Activated CD8-positive, alpha-beta memory T cell treated with anti-CD3 and anti-CD28 coated beads for 24 hours (primary cell): Measurements from ENCODE around the gene STX16.
"Not testable (repeated sequence)": the region's sequence is repeated elsewhere in the genome, so short reads cannot be mapped to it uniquely, and the experiment has no call there.

Experiments
- DNase-seq: peaks from one replicate; pipeline ENCODE4 v3.0.0-alpha.2; 2020

The STX16 gene

DNA sequence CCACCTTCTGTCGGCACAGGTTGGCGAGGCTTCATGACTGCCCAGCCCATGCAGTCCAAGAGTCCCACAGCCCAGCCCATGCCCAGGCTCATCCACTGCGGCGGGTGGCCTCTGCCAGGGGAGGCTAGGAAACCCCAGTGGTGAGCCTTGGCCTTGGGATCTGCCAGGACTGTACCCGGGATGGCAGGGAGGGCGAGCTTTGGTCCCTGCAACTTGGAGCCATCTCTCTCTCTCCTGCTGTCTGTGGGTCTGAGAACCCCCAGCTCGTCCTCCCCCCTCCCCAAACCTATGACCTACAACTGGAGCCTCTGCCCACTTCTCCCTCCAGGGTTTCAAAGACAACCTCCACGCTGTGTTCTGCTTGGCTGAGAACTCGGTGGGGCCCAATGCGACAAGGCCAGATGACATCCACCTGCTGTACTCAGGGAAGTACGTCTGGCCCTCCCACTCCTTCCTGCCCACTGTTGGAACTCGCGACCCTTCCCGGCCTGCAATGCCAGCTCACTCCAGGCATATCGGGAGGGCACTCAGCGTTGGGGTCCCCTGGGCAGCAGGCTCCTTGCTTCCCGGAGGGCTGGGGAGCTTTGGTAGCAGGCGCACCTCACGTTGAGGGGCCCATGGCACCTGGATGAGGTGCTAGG is 61.2 kb downstream of the STX16 start:
- DNase-seq: peak; percentile 38

DNA sequence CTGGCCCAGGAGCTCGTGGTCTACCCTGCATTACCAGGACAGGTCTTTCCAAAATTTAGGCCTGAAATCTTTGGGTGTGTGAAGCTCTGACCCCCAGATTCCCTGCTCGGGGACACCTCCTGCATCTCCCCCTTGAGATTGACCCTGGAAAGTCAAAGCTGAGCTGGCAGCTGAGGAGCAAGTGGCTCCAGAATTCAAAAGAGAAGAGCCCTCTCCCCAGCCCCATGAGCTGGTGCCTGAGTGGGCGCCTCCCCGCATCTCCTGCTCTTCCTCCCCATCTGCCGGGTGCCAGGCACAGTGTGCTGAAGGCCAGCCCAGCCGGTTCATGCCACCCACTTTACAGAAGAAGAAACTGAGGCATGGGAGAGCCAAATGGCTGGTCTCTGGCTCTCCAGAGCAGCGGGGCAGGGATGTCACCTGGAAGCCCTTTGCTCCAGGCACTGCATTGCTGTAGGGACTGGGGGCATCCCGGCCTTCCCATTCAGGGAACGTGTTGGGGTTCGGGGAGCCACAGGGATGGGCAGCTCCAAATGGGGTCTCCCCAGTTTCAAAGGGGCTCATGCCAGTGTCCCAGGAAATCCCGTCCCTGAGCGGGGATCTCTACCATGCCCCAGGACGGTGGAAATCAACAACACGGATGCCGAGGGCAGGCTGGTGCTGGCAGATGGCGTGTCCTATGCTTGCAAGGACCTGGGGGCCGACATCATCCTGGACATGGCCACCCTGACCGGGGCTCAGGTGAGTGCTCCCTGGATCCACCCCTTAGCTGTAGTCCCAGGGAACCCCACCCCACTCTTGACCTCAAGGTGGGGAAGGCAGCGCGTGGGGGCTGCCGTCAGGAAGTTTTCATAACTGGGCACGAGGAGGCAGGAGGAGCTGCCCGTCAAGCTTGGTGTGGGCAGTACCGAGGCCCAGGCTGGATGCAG is 62.0 kb downstream of the STX16 start:
- peak; percentile 50 for DNase-seq

DNA sequence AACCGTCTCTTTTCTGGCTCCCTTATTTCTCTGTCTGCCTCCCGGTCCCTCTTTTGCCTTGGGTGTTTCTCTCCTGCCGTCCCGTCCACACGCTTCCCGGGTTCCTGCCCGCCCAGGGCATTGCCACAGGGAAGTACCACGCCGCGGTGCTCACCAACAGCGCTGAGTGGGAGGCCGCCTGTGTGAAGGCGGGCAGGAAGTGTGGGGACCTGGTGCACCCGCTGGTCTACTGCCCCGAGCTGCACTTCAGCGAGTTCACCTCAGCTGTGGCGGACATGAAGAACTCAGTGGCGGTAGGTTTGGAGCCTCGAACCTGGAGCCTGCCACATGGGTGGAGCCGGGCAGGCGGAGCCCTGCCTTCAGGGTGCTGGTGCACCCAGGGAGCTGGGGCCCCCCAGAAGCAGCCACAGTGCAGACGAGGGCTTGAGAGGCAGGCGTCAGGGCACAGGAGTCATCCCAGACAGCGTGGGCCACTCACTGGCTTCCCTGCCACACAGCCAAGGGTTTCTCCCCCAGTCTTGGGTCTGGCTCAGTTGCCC is 62.8 kb downstream of the STX16 start:
- no peak for DNase-seq

DNA sequence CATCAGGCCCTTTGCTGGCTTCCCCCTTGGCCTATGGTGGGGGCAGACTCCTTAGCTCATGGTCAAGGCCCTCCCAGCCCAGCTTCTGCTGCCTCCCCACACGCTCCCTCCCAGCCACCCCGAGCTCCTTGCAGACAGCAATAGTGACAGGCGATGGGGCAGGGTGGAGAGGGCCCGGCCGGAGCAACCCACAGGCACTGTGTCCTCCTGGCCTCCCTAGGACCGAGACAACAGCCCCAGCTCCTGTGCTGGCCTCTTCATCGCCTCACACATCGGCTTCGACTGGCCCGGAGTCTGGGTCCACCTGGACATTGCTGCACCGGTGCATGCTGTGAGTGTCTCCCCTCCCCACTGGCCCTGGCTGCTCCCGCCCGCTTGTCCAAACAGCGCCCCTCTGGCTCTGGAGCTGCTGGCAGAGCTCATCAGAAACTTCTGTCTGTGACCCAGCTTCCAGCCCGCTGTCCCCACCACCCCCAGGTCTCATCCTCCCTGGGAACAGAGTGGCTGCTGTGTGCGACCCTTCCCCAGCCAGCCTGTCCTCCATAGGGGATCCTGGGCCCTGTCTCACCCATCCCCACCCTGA is 63.3 kb downstream of the STX16 start:
- peak; percentile 49 for DNase-seq

DNA sequence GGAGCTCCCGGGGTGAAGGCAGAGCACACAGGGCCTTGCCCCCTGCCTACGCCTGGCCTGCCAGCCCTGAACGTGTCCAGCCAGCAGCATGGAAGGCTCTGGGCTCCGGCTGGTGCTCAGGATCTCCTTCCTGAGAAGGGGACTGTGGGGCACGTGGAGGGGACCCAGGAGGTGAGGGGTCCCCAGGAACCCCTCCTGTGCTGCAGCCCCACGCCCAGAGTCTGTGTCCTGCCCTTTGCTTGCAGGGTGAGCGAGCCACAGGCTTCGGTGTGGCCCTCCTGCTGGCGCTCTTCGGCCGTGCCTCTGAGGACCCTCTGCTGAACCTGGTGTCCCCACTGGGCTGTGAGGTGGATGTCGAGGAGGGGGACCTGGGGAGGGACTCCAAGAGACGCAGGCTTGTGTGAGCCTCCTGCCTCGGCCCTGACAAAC is 63.9 kb downstream of the STX16 start:
- DNase-seq: peak; percentile 46

DNA sequence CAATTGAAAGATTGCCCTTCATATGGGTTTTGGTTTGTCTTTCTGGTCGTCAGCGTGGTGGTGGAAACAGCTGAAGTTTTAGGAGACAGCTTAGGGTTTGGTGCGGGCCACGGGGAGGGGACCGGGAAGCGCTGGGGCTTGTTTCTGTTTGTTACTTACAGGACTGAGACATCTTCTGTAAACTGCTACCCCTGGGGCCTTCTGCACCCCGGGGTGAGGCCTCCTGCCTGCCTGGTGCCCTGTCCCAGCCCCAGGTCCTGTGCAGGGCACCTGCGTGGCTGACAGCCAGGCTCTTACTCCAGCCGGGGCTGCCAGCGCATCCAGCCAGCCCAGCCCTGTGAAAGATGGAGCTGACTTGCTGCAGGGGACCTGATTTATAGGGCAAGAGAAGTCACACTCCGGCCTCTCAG is 64.3 kb downstream of the STX16 start:
- DNase-seq: peak; percentile 49

DNA sequence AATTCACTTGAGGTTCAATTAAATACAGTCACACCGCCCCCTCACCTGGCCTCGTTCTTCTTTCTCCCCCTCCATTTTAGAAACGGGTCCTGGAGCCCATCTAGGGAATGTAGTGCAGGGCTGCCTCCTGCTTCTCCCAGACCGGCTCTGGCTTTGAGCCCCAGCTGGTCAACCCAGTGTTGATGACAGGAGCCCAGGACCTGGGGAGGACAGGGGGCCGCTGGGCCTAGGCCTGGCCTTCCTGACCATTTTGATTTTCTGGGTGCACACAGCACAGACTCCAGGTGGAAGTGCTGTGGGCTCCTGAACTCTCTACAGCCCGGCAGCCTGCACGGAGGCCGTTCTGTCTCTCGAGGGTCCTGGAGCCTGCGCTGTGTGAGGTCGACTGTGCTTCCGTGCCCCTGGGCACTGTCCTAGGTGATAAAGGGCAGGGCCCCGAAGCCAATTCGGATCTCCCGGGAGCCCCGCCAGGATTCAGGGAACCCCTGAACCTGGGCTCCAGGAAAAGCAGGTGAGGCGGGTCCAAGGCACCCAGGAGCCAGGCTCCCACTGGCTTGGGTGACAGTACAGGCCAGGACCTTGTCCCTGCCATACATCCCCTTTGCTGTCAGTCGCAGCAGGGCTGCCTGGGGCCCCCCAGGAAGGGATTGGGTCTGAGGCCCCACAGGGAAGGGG is 64.9 kb downstream of the STX16 start:
- peak; percentile 49 for DNase-seq

DNA sequence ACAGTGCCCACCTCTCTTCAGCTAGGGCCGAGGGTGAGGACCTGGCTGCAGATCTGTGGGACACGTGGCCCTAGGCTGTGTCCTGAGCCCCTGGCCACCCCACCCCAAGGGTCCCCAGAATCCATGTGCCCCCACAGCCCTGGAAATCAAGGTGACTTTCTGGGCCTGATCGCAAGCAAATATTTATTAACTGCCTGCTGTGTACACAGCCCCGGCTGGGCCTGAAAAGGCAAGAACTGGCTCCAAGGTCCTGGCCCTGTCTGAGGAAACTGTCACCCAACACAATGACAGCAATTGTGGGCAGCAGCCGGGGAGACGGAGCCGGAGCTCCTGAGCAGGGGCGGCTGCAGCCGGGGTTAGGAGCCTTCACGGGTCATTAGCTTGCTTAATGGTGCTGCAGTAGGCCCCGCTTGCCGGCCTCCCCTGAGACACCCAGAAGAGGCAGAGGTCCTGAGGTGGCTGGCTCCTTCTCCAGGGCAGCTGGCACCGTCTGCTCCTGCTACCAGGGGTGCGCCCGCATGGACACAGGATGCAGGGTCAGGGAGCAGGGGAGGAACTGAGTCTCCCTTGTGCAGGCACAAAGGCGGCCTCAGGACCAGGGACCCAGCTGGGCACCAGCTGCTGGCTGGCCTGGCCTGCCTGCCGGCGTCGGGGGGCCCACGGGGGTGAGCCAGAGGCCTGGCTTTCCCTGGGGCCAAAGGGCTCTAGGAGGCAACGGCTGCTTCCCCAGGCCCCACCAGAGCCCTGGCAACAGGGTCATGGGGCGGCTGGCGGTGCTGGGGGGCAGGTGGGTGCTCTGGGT is 65.6 kb downstream of the STX16 start:
- DNase-seq: peak; percentile 49

DNA sequence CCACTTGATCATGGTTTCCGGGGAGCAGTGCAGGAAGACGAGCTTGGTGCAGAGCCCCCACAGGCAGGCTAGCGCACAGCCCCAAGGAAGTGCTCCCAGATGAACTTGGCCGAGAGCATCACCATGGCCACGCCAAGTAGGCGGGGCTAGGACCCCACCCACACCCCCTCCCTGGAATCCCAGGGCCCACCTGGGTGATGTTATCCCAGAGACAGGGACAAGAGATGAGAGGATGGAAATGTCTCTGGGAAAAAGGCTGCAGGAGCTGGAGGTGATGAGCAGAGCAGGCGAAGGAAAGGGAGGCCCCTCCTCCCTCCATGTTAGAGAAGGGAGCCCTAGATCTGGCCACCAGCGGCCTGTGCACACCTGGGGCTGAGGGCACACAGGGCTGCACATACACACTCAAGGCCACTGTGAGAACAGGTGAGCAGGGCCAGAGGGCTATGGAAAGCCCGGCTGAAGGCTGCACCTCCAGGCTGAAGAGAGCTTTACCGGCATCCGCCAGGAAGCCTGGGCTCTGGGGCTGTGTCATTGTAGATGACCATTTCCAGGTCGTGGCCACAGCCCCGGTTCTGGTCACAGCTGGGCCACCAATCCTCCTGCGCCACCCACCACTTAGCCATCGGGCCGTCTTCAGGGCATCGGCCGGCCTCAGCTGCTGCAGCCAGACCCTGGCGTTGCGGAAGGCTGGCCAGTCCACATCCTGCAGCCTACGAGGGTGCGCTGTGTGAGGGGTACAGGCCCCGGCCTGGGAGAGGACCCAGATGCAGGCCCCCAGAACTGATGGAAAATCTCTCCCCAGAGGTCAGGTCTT is 66.4 kb downstream of the STX16 start:
- peak; percentile 46 for DNase-seq

DNA sequence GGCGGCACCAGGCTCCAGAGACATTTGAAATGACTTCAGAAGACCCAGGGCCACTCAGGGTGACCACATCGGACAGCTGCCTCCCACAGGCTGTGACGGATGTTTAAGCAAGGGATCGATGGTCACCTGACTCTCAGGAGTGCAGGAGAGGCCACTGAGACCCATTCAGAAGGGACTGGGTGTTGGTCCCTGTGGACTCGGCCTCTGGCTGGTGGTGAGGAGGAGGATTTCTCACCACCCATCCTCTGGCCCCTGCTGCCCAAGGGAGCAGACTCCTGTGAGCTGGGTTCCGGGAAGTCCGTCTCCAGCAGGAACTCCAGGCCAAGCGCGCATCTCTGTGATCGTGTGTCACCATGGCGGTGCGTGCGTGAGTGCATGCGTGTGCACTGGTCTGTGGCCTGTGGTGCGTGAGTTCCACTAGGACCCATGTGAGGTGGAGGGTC is 67.1 kb downstream of the STX16 start:
- peak; percentile 40 for DNase-seq

DNA sequence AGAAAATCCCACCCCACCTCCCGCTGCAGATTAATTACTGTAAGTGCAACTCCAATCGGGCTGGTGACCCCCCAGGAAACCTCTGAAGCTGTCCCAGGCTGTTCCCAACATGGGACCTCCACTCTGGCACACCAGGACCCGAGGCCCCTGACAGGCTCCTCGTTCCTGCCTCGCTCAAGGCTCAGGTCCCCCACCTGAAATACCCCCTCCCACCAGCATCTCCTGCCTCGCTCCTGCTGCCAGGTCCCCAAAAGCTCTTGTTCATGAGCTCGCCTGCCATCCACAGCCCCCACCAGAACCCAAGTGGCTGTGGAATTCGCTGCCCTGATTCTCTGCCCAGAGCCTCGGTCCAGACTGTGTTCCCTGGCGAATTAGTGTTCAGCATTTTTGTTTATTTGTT is 67.6 kb downstream of the STX16 start:
- DNase-seq: no peak

DNA sequence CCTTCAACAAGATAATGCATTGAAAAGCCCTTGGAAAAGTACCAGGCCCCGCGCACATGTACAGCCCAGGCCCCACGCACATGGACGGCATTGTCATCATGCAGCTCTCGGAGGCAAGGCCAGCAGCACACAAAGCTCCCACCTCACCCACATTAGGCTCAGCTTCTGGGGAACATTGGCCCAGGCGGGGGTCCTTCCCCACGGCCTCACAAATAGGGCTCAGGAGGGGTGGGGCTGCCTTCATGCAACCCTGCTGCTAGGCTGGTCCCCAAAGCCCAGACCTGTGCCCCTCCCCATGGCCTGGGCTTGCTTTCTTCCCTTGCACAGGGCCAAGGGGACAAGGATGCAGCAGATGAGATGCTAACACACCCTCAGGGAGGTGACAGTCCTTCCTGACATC is 68.2 kb downstream of the STX16 start:
- peak; percentile 37 for DNase-seq

DNA sequence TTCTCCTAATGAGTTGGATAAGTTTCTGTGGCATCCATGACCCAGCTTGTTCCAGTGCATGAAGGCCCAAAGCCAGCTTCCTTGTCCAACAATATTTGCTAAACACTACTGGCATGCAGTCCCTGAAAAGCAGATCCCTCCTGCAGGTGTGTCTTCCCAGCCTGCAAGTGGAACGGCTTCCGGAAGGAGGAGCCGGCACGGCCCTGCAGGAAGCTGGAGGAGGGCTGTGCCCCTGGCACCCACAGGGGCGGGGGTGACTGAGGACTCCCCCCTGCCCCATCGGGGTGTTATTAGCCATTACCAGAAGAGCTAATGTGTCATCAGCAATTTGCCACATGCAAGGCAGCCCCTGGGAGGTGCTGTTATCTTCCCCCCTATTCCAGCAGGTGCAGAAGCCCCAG is 68.9 kb downstream of the STX16 start:
- peak; percentile 33 for DNase-seq

DNA sequence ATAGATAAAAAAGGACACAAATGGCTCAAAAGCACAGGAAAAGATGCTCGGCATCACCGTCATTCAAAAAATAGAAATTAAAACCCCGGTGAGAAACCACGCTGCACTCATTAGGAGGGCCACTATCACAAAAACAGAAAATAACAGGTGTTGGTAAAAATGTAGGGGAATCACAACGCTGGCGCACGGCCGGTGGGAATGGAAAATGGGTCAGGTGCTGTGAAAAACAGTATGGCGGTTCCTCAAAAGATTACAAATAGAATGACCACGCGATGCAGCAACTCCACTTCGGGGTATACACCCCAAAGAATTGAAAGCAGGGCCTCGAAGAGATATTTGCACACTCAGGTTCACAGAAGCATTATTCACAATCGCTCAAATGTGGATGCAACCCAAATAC is 69.8 kb downstream of the STX16 start:
- no peak for DNase-seq

DNA sequence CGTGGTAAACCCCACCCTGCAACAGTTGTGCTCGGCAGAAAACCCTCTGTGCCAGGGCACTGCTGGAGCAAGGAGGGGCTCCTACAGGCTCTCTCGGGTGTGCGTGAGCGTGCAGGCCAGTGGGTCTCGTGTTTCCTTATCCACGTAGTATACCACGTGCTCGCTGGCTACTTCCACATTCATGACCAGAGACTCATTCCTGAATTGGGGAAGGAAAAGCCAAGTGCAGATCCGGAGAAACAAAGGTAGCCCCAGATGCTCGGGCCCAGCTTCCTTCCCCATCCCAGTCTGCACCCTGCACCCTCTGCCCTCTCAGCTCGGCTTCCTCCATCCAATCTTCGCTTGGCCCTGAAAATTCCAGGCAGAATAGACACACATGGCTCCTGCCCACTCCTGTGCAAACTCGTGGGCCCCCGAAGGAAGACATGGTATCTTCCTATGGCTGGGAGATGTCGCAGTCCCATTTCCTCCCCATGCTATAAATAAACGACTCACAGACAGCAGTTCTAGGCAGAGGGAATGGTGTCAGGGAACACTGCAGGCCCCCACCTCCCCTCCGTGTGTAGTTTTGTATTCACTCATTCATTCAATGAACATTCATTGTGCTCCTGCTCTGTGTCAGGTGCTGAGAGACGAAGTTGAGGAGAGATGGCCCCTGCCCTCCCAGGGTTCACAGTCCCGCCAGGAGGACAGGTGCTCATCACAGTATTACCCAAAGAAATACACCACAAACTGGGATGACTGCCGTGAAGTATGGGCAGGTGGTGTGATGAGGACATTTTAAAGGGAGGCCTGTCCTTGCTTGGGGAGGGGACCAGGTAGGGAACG is 71.1 kb downstream of the STX16 start:
- peak; percentile 33 for DNase-seq

DNA sequence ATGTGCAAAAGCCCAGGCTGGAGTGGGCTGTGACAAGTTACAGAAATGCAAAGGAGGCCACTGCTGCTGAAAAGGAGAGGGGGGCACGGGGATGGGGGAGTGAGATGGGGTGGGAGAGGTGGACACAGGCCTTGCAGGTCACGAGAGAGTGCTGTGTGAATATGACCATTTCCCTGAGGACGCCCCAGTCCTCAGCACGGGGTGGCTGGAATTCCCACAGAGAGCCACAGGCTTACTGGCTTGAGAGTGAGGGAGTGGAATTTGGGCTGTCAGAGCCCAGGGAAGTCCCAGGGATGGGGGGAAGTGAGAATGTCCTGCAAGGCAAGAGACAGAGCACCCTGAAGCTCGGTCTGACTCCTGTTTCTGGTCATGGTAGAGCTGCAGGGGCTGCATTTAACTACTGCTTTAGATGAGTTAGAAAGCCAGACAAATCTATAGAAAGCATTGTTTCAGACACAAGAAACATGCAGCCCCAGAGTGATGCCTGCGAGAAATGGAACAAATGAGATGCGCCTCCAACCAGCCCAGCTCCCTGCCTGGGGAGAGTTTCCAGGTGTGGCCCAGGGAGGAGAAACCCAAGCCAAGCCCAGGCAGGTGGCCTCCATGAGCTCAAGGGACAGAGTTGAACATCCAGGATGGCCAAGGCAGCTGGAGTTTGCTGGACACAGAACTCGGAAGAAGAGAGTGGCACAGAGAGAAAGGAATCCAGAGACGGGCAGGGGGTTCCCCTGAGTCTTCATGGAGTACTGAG is 72.0 kb downstream of the STX16 start:
- DNase-seq: no peak

DNA sequence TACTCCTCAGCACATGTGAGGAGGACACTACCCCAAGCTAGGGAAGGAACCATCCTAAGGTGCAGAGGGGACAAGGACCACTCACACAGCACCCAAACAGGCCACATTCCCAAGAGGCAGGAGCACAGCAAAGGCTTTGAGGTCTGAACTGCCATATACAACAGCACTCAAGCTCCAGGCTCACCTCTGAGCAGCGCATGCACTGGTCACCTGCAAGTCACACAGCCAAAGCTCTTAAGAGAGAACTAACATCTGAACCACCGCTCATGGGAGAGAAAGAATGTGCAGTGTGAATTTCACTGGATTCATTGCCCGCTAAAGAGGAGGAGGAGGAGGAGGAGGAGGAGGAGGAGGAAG is 72.5 kb downstream of the STX16 start:
- DNase-seq: no peak

DNA sequence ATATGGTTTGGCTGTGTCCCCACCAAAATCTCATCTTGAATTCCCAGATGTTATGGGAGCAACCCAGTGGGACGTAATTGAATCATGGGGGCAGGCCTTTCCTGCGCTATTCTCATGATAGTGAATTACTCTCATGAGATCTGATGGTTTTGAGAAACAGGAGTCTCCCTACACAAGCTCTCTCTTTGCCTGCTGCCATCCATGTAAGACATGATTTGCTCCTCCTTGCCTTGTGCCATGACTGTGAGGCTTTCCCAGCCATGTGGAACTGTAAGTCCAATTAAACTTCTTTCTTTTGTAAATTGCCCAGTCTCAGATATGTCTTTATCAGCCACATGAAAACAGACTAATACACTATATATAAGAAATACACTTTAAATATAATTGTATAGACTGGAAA is 75.1 kb downstream of the STX16 start:
- not testable (repeated sequence) for DNase-seq
